Keratinocyte (primary cell): ENCODE measurements around the gene CCDC87. TPM values are rescaled to one million over a fixed set of nuclear protein-coding genes. Genes with fewer than 3 reads are reported as not detected.
A peak's percentile ranks its signal among the peaks of the same experiment; 100 is the strongest.

ENCODE experiments used
- DNase-seq: peaks from one replicate; pipeline ENCODE4 v3.0.0-alpha.2; 2011; ENCODE audit warnings: low read depth, missing footprints, low spot score
- FAIRE-seq: peaks from 2 replicates; lab custom pipeline; 2011; peaks lifted over from hg19 to GRCh38; lab: Jason Lieb, UNC
- H2AFZ ChIP-seq: 2 replicates; pipeline ENCODE4 v1.6.0; 2012; ENCODE audit warnings: low read length, control low read depth, inconsistent platforms; ENCODE audit not compliant: control insufficient read depth
- H3K27ac ChIP-seq: 2 replicates; pipeline ENCODE4 v1.5.1; 2011; ENCODE audit warnings: low read length; ENCODE audit not compliant: control insufficient read depth, insufficient read depth
- H3K27me3 ChIP-seq: 3 replicates; pipeline ENCODE4 v1.6.0; 2011; ENCODE audit warnings: low read length; ENCODE audit not compliant: control insufficient read depth, insufficient read depth; ENCODE audit errors: extremely low read depth
- H3K36me3 ChIP-seq, 2 experiments: 2 replicates in 1 of 2; 3 replicates in 1 of 2; pipeline ENCODE4 v1.5.1; 2011; ENCODE audit warnings: low read length in 2 of 2, mild to moderate bottlenecking in 1 of 2; ENCODE audit not compliant: control insufficient read depth in 2 of 2, insufficient read depth in 2 of 2; ENCODE audit errors: extremely low read depth in 1 of 2
- H3K4me1 ChIP-seq: 3 replicates; pipeline ENCODE4 v1.5.1; 2011; ENCODE audit warnings: low read length; ENCODE audit not compliant: control insufficient read depth, insufficient read depth; ENCODE audit errors: extremely low read depth
- H3K4me2 ChIP-seq: 3 replicates; pipeline ENCODE4 v1.6.0; 2011; ENCODE audit warnings: low read depth, low read length; ENCODE audit not compliant: control insufficient read depth, insufficient read depth; ENCODE audit errors: extremely low read depth
- H3K4me3 ChIP-seq, 3 experiments: fragments of 200-600 bp in 1 of 3; sonication (generic) in 1 of 3; 2 replicates in 2 of 3; 3 replicates in 1 of 3; pipeline ENCODE4 v1.5.1; 2011 to 2016; ENCODE audit warnings: low read length in 3 of 3, mild to moderate bottlenecking in 3 of 3, control low read depth in 2 of 3, inconsistent platforms in 1 of 3, low read depth in 1 of 3, mixed read lengths in 1 of 3, mixed run types in 1 of 3, moderate library complexity in 1 of 3; ENCODE audit not compliant: control insufficient read depth in 2 of 3, insufficient read depth in 2 of 3; ENCODE audit errors: extremely low read depth in 1 of 3
- H3K79me2 ChIP-seq: 2 replicates; pipeline ENCODE4 v1.6.0; 2012; ENCODE audit warnings: low read length; ENCODE audit not compliant: control insufficient read depth, insufficient read depth
- H3K9ac ChIP-seq: 3 replicates; pipeline ENCODE4 v1.6.0; 2011; ENCODE audit warnings: low read length; ENCODE audit not compliant: control insufficient read depth, insufficient read depth; ENCODE audit errors: extremely low read depth
- H3K9me1 ChIP-seq: 3 replicates; pipeline ENCODE4 v1.6.0; 2011; ENCODE audit warnings: low read length; ENCODE audit not compliant: control insufficient read depth, insufficient read depth; ENCODE audit errors: extremely low read depth
- H3K9me3 ChIP-seq: 2 replicates; pipeline ENCODE4 v1.5.1; 2012; ENCODE audit warnings: low read depth, low read length; ENCODE audit not compliant: control insufficient read depth
- H4K20me1 ChIP-seq: 3 replicates; pipeline ENCODE4 v1.6.0; 2011; ENCODE audit warnings: low read length; ENCODE audit not compliant: control insufficient read depth, insufficient read depth; ENCODE audit errors: extremely low read depth
- CTCF ChIP-seq, 3 experiments: IDR thresholded peaks in 1 of 3; conservative IDR thresholded peaks in 1 of 3; optimal IDR thresholded peaks in 1 of 3; 2 replicates in 2 of 3; 3 replicates in 1 of 3; pipeline versions ENCODE3 to v1.5.1; 2011; ENCODE audit warnings: low read length in 3 of 3, mild to moderate bottlenecking in 3 of 3, moderate library complexity in 2 of 3, control low read depth in 1 of 3, inconsistent platforms in 1 of 3; ENCODE audit not compliant: insufficient read depth in 2 of 3; ENCODE audit errors: extremely low read depth in 1 of 3
- EZH2 ChIP-seq: IDR thresholded peaks from one replicate; pipeline ENCODE4 v1.6.1; 2012; ENCODE audit warnings: inconsistent platforms, mild to moderate bottlenecking, low read length, moderate library complexity
- dilution Hi-C: fragments of 300-500 bp; cut with MboI; formaldehyde crosslinking; loops from one replicate; pipeline ENCODE4 v1.7.0; 2020; ENCODE audit warnings: low sequenced_read_pairs; ENCODE audit not compliant: extremely low pct_ligation_motif_present
- polyA plus RNA-seq, 5 experiments: library from polyadenylated mRNA; depleted of rRNA in 3 of 5; stranded (reverse) in 3 of 5; stranded (forward) in 1 of 5; unstranded in 1 of 5; fragments of >200 nt; gene quantifications; 1 replicate in 1 of 5; 2 replicates in 3 of 5; 3 replicates in 1 of 5; pipeline versions ENCODE4 v1.2.1 to v1.2.3, GENCODE V29; 2011 to 2012; ENCODE audit warnings: missing spikeins in 2 of 5, low read depth in 1 of 5, low replicate concordance in 1 of 5

Gene CCDC87
- polyA plus RNA-seq, 1 donor (not counting 4 experiments of a cell fraction or from before 2014, with no cell fraction given), result 0.07 TPM

- FAIRE-seq, result no peak
- H3K9me1 ChIP-seq, result no peaks in the 10 kb centered on the region
- no peak for DNase-seq
- H3K4me2 ChIP-seq, result peak overlapping the region; percentile 99
- peaks cover 6% of the 10 kb centered on the region for H3K79me2 ChIP-seq
- peak overlapping the region; percentile 63 for H3K27ac ChIP-seq
- TF ChIP-seq CTCF (optimal IDR thresholded peaks at IDR 0.05 in 1 of 3, IDR thresholded peaks at IDR 0.05 in 1 of 3, conservative IDR thresholded peaks at IDR 0.05 in 1 of 3; ENCODE audit: extremely low read depth in 1 of 3, insufficient read depth in 2 of 3, low read length in 3 of 3) (no peak), EZH2 (no peak)
- dilution Hi-C loops, result no loop called here
- no peaks in the 10 kb centered on the region for H3K36me3 ChIP-seq
- H3K9ac ChIP-seq, result peak overlapping the region; percentile 82
- peak overlapping the region; percentile 98 for H2AFZ ChIP-seq
- H3K4me1 ChIP-seq, result peaks cover 11% of the 10 kb centered on the region
- no peaks in the 10 kb centered on the region for H4K20me1 ChIP-seq
- no peaks in the 10 kb centered on the region for H3K9me3 ChIP-seq
- H3K4me3 ChIP-seq, result peak overlapping the region; percentile 70 to 81 (median 76)
- no peaks in the 10 kb centered on the region for H3K27me3 ChIP-seq
These were observed 787 bp upstream of the CCDC87 start for GRCh38 chr11:66593650-66594049.

- H3K4me2 ChIP-seq, result peak overlapping the region; percentile 99
- no peaks in the 10 kb centered on the region for H3K36me3 ChIP-seq
- no peak for FAIRE-seq
- no peaks in the 10 kb centered on the region for H4K20me1 ChIP-seq
- no peak for DNase-seq
- H3K9ac ChIP-seq, result peak overlapping the region; percentile 82
- no peaks in the 10 kb centered on the region for H3K9me1 ChIP-seq
- peaks cover 6% of the 10 kb centered on the region for H3K79me2 ChIP-seq
- H3K27me3 ChIP-seq, result no peaks in the 10 kb centered on the region
- peak overlapping the region; percentile 70 to 81 (median 76) for H3K4me3 ChIP-seq
- TF ChIP-seq CTCF (optimal IDR thresholded peaks at IDR 0.05 in 1 of 3, IDR thresholded peaks at IDR 0.05 in 1 of 3, conservative IDR thresholded peaks at IDR 0.05 in 1 of 3; ENCODE audit: extremely low read depth in 1 of 3, insufficient read depth in 2 of 3, low read length in 3 of 3) (no peak), EZH2 (no peak)
- H2AFZ ChIP-seq, result peak overlapping the region; percentile 98
- dilution Hi-C loops, result no loop called here
- H3K9me3 ChIP-seq, result no peaks in the 10 kb centered on the region
- peaks cover 11% of the 10 kb centered on the region for H3K4me1 ChIP-seq
- H3K27ac ChIP-seq, result peak overlapping the region; percentile 63
These were observed 406 bp upstream of the CCDC87 start for GRCh38 chr11:66593303-66593635.
